CD4-positive, alpha-beta T cell treated with Interleukin-10 for 1 hour (primary cell): ENCODE results near the gene NPC2.
A peak's percentile ranks its signal among the peaks of the same experiment; 100 is the strongest.

Source experiments
- DNase-seq: peaks from one replicate; pipeline ENCODE4 v3.0.0-alpha.2; 2020

NPC2 gene

DNA sequence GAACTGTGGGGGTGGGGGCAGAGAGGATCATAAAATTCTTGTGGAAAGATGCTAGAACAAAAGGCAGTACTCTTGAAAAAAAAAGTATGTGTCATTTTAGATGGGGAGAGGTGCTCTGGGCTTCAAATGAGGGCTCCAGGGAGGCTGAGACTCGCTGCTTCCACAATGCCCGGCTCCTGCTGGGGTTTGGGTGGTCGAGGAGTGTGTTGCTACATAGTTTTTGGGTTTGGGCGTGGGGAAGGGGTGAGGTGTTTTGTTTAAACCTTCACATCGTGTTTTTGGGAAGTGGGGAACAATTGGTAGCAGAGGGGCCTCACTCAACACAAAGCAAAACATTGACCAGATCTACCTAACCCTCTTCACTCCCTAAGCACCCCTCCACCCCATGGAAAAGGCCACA, 8.6 kb upstream of the NPC2 start:
- no peak for DNase-seq

DNA sequence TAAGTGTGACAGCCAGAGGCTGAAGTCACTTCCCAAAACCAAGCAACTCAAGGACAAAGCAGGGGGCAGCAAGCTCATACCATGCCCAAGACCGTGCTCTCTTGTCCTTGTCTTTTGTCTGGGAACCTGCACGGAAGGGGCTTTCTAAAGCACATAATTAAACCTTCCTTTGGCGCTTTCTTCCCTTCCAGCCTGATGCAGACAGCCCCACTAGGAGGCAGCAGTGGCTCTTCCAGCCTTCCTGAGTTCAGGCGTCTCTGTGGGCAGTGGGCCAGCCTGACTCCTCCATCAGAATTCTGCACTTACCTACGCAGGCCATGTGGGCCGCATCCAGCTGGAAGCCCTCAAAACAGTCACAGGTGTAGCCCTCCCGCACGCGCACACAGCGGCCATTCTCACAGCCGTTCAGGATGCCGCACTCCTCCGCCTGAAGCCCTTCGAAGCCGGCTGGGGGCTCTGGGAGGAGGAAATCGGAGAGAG, 8.1 kb upstream of the NPC2 start:
- DNase-seq: no peak

DNA sequence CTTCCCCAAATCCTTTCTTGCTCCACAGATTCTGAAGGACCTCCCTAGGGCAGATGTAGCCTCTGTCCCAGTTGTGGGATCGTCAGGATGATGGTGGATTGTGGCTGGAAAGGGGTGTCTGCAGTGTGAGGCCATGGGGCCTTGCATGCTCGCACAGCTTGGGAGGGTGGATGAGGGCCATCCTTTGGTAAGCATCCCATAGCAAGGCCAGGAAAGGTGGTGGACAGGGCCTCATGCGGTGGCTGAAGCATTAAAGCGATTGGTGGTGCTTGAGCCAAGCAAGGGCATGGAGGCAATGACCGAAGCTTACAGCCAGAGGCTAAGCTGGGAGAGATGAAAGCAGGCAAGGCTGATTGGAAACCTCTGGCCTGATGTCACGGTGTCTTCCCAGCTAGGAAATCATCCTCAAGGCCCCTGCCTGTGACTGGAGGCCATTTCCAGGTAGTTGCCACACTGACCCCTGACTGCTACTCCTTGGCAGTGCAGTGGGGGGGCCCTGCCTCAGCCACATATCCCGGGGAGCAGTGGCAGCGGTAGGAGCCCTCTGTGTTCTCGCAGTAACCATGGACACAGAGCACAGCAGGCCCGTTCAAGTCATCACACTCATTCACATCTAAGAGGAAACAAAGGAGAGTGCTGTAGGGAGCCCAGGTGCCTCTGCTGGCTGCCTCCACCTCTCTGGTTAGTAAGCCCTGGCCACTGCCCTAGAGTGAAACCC, 7.5 kb upstream of the NPC2 start:
- no peak for DNase-seq

DNA sequence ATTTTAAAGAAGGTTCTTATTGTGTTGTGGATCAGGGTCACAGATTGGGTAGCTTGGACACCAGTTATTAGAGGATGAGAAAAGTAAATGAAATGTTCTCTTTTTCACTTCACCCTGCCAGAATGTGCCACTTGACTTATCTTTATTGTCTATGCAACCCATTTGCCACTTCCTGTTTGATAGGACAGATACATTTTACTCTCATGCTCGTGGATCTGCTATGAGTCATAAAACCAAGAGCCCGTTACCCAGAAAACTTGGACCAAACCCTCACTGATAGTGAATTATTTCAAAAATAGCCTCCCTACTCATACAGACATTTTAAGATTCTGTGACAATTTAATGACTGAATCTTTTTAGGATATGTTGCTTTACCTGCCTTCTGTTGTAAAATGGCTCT, 2.3 kb upstream of the NPC2 start:
- DNase-seq: peak; percentile 57

DNA sequence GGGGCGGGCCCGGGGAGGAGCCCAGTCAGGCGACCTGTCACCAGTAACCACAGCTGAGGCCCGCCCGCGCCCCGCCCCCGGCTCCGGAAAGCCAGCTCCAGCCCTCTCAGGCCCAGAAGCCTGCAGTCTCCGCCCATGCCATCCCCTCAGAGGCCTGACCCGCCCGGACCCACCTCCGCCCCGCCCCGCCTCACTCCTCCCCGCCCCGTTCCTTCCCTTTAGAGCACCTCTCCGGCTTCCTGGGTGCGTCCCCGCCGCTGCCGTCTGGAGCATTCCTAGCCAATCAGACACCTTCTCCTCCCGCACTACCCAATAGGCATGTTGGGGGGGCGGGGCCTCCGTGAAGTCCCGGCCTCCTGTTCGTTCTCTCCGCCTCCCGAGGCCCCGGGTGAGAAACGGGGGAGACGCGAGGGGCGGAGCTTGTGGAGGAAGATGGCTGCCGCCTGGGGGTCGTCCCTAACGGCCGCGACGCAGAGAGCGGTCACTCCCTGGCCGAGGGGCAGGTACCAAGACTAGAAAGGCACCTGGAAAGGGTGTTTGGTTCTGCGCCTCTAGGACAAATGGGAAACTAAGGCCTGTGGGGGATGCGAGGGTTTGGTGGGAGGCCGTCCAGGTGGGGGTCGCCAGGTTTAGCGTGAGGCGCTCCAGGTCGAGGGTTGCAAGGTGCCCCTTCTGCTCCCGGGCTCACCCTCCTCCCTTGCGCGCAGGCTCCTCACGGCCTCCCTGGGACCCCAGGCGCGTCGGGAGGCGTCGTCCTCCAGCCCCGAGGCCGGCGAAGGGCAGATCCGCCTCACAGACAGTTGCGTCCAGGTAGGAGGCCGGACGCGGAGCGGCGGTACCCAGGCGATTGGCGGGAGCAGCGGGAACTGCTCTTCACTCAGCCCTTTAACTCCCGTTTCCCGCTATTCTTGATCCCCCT, 497 bp upstream of the NPC2 start, which contains the start of gene ISCA2:
ISCA2 (plus strand) TSS at position 423 of the 919 bp plus-strand sequence; CDS start at position 433, 10 bp downstream.
- peak; percentile 99 for DNase-seq

DNA sequence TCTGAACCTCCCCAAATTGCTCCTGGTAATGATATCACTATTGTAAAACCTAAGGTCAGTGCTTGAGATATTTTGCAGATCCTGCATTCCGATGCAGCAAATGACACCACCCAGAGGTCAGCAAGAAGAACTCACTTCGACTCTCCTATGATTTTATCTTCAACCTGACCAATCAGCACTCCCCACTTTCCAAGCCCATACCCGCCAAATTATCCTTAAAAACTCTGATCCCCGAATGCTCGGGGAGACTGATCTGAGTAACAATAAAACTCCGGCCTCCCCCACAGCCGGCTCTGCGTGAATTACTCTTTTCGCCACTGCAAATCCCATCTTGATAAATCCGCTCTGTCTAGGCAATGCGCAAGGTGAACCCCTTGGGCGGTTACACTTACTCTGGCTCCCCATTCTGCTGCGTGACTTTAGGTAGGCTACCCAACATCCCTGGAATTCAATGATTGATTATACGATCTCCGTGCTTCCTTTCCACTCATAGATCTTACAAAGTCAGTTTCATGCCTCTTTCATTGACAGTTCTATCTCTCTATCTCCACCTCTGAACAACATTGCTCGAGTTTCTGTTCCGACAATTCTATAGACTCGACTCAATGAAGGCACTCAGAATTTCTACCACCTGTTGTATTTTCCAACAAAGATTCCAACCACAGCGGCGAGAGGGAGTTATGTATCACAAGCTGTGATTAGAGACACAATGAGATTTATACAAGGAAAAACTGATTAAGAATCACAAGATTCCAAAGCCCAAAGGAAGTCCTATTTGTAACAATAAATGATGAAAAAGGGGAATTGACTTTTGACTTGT, 939 bp downstream of the NPC2 start:
- peak; percentile 24 for DNase-seq

DNA sequence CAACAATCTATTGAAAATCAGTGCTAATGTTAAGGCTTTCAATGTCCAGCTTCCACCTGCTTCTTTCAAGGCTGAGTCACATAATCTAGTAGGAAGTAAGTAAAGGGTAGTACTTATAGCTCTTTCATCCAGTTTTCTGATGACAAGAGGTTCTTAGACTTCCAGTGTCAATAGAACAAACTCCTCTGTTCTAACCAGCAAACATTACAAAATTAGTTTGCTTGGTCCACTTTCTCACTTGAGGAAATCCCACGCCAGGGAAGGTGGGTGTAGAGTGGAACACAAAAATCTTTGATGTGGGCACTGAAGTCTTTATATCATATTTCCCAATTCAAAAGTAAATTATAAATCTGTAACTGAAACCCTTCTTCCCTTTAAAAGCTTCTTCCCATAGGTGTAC, 2.6 kb downstream of the NPC2 start:
- DNase-seq: no peak

DNA sequence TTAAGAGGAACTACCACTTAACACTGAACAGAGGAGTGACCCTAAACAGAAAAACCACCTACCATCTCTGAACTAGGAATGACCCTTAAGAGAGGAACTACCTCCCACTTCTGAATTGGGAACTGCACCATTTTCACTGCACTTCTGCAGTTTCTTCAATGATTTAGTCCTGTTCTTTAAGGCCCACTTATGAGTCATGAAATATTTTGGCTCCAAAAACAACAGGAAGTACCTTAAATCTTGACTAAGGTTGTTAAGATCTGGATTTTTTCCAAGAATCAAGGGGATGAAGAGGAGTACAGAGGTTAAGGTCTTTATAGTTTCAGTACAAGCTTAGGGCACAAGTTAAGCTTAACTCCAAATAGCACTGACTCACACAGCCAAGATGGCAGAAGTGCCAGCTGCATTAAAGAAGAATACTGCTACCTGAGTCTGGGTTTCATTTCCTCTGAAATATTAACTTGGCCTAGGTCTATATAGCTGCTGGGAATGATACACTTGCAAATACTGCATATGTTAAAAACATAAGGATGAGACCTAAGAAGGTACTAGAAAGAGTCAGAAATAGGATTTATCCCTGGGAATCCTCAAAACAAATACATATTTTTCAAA, 4.2 kb downstream of the NPC2 start:
- no peak for DNase-seq

DNA sequence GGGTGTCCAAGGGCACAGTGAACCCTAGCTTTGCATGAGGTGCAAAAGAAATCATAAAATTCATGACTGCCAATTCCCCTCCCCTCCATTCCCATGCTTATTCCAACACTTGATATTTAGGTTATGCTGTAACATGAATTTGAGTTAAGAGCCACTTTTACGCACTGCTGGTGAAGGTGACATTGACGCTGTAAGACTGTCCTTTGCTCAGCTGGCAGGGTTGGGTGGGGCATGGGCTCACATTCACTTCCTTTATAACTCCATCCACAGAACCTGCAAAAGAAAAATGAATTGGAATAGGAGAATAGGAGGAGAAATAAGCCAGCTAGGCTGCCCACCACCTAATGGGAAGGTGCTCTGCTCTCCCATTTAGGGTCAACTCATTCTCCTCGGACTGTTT, 6.9 kb downstream of the NPC2 start:
- DNase-seq: no peak

DNA sequence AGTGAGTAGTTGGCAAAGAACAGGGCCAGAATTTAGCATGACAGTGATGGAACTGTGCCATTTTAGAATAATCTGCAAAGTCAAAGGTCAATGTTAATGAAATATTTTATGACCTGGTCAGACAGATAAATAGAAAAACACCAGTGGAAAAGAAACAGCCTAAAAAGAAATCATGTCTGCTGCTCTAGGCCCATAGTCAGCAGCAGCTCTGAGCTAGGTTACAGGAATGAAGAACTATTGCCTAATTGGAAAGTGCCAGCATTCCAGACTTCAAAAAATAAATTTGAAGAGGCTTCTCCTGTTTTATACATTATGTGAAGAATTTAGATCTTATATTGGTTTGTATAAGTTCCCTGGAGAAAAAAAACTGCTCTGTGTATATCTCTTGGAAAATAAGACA, 9.8 kb downstream of the NPC2 start:
- DNase-seq: no peak

DNA sequence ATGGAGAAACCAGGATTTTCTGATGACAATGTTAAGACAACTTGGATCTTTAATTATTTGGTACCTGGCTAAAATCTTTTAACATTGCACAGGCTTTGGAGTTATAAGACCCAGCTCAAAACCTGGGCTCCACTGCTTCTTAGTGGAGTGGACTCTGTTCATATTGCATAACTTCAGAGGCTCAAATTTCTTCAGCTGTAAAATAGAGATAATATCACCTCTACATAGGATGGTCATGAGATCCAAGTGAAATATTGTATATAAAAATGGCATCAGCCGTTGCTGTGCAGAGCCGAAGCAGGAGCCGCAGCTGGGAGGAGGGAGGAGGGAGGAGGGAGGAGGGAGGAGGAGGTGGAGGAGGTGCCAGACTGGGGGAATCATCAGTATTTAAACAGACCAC, 10.5 kb downstream of the NPC2 start:
- no peak for DNase-seq

DNA sequence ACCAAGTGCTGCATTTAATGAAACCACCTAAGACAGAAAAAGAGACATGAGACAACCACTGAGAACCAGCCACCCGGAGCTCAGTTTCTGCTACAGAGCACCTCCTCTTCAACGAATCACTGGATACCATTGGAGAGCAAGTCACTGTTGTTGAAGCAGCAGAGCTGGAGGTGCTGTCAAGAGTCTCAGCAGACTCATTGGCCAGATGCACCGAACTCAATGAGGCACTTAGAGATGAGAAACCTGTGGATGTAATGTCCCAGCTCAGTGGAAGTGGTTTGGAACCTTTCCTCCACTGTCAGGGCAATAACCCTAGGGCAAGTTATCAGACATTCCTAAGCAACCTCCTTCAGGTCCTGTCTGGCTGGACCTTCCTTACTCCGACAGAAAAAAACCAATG, 13.1 kb downstream of the NPC2 start:
- DNase-seq: no peak

DNA sequence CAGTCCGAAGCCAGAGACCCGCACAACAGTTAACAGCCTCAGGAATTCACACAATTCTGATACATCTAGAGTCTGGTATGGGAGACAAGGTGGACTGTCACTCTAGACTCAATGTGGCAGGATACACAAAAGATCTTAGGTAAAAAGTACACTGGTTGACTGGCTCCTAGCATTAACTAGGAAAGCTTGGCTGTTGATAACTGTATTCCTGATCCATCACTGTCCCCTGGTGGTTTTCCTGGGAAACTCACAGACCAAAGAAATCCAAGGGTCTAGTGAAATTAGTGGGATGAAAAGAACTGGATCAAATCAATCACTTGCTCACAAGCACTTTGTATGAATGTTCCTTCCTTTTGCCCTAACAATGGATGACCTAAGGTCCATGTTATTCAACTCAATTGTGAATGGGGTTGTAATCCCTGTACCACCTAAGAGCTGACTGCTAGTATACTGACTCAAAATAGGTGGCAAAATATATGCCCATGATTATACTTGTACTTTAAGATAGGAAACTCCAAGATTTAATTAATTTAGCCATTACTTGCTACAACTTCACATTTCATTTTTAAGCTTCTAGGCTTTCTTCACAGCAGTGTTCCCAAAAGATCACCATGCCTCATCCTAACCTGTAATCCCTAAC, 14.0 kb downstream of the NPC2 start:
- DNase-seq: no peak

DNA sequence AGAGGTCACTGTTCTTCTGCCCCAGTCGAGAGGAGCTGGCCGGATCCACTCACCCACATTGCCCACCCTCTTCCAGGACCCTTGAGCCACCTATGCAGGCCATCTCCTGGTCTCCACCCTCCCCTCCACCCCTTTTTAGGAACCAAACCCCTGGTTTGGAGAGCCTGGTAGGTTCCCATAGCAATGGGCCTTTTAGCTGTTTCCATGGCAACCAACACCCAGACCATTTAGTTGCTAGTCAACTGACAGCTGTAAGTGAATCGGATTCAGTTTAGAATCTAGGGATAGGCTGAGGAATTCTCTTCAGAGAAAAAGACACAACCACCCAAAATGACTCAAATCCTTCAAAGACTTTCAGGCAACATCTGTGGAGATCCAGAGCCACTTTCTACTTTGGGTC, 16.5 kb downstream of the NPC2 start:
- DNase-seq: no peak

DNA sequence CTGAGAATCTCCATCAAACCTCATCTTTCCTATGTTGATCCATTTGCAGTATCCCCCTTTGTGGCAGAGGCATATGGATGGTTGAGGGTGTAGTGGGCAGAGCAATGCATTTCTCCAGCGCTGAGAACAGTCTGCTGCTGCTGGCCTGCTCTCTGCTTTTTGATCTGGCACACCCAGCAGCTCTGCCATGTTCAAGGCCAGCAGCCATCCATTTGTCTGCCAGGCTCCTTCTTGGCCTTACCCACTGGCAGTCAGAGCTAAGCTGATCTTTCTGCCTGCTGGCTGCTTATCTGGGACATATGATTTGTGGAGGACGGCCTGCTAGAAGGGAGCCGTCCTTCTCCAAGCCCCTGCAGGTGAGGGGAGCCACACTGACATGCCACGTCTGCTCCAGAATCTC, 17.0 kb downstream of the NPC2 start:
- no peak for DNase-seq

DNA sequence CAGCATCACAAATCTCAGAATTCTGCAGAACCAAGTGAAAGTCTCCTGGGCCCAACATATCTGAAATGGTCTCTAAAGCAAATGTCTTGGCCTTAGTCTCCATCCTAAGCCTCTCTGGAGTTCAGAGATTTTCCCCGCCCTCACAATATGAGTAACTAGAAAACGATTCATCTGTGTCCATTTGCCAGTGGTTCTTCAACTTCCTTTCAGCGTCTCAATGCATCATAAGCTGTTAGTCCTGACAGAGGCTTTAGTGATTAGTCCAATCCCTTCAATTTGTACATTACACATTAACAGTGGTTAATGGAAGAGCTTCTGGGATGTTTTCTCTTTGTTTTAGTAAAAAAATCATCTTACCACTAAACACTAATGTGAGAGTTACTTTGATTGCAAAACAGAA, 17.4 kb downstream of the NPC2 start:
- DNase-seq: no peak

DNA sequence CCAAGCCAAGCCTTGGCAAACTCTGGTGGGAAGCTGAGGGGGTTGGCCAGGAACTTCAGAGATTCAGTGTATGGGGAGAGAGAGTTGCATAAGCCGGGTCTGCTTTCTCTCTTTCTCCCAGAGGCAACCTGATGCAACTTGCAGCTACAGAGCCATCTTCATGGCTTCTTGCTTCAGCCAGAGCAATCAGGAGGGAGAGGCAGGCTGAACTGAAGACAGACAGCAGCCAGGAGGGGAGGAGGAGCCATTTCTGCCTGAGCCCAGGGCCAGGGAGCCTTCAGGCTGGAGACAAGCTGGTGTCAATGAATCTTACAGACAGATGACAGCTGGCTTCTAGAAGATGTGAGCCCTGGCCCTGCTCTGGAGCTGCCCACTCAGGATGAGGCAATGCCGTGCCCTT, 18.7 kb downstream of the NPC2 start:
- DNase-seq: no peak

DNA sequence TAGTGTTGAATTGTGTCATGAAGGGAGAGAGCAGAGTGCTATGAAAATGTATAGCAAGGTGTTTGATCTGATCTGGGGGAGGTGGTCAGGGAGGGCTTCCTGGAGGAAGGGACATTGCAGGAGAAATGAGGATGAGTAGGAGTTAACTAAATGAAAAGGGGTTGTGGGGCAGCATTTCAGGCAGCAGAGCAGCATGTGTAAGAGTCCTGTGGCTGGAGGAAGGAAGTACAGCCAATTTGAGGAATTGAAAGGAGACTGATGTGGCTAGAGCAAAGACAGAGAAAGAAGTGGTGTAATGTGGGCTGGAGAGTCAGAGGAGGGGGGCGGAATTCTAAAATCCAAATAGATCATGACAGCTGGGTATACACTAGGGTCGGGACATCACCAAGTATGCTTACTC, 20.5 kb downstream of the NPC2 start:
- no peak for DNase-seq

DNA sequence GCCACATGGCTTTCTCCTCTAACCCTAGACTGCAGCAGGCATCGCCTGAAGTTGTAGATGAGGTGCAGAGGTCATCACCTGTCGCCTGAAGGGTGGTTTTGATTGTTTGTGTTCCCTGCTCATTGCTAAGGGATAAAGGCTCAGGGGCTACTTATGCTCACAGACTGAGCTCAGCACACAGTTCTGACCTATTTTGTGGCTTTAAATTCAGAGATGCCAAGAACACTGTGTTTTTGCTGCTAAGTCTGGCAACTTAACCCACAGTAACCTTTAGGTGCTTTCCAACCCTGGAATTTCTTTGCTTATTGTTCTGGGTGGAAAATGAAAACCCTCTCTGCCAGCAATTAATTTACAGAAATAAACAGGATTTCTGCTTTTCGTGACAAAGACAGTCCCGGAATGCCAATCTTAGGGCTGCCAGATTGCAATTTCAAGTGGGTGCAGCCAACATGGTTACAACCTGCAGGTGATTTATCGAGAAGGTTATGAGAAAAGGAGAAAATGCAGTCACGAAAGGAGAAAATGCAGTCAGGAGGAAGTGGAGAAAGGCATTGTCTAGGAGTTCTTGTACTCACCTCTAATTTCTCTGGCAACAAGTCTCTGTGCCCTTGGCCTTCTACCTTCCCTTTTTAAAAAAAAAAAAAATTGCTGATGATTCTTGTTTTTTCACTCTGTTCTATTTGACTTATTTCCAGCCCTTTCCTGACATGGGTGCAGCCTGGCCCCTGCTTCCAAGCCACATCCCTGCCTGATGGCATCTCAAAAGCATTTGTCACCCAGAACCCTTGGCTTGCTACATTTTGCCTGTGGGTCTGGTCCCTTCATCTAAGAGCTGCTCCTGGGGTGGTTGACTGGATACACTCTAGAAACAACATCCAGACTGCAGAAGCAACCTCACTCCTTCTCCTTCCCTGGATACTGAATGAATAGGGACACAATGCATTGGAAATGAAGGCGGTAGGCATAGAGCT, 23.3 kb downstream of the NPC2 start:
- no peak for DNase-seq

DNA sequence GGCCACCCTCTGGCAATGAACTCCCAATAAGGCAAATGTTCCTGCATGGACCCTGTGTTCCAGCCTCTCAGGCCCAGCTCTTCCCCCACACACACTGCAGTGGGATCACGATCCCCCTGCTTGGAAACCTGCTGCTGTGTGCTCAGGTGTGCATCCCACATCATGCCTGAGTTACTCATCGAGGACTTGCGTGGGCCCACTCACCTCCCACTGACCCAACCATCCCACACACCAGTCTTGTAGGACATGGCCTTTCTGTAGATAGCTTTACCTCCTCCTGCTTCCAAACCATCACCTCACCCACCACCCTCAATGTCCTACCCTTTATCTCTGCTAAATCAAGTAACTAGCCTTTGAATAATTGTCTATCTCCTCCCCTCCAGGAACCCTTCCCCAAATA, 24.6 kb downstream of the NPC2 start:
- no peak for DNase-seq

DNA sequence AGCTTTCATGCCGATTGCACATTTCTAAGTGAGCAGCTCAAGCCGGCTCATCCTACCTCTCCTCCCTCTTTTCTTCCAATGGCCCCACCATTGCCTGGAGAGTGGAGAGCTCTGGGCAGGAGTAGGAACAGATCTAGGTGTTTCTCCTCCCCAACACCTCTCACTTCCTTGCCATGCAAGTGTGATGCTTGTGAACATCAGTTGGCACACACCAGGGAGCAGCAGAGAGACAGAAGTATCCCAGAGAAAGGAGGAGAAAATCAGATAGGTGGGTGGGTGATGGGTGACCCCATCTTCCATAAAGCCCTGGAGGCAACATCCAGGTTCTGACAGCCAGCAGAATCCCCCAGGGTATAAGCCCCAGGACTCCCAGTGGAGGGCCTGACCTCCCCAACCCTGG, 27.8 kb downstream of the NPC2 start:
- DNase-seq: no peak
